Activated naive CD4-positive, alpha-beta T cell treated with anti-CD3 and anti-CD28 coated beads, Interleukin-2, amount 50 U/mL, for 16 hours (primary cell): Measurements from ENCODE around the gene WBP1L.

Experiments
- DNase-seq: peaks from one replicate; pipeline ENCODE4 v3.0.0-alpha.2; 2020

The WBP1L gene

GRCh38 chr10:102761981-102762380 is 18.2 kb downstream of the WBP1L start:
- DNase-seq = no peak

- no peak for DNase-seq
Observed at GRCh38 chr10:102762401-102763015, 18.8 kb downstream of the WBP1L start.

GRCh38 chr10:102763037-102763607 is 19.4 kb downstream of the WBP1L start:
- DNase-seq = no peak

GRCh38 chr10:102764470-102765161 is 20.9 kb downstream of the WBP1L start:
- no peak for DNase-seq

- no peak for DNase-seq
Observed at GRCh38 chr10:102765336-102765735, 21.6 kb downstream of the WBP1L start.

GRCh38 chr10:102767428-102768160 is 23.8 kb downstream of the WBP1L start:
- DNase-seq = no peak

- DNase-seq = no peak
Observed at GRCh38 chr10:102769375-102770107, 25.8 kb downstream of the WBP1L start.

- no peak for DNase-seq
Observed at GRCh38 chr10:102770108-102770482, 26.3 kb downstream of the WBP1L start.

- no peak for DNase-seq
Observed at GRCh38 chr10:102770792-102771191, 27.0 kb downstream of the WBP1L start.

- no peak for DNase-seq
Observed at GRCh38 chr10:102773320-102773719, 29.6 kb downstream of the WBP1L start.

- no peak for DNase-seq
Observed at GRCh38 chr10:102773986-102774385, 30.2 kb downstream of the WBP1L start.

GRCh38 chr10:102775201-102775934 is 31.6 kb downstream of the WBP1L start:
- no peak for DNase-seq

GRCh38 chr10:102775935-102776669 is 32.4 kb downstream of the WBP1L start:
- DNase-seq = peak; percentile 17

- peak; percentile 17 for DNase-seq
Observed at GRCh38 chr10:102776779-102777456, 33.2 kb downstream of the WBP1L start.

- DNase-seq = no peak
Observed at GRCh38 chr10:102777711-102778453, 34.1 kb downstream of the WBP1L start.

- DNase-seq = no peak
Observed at GRCh38 chr10:102778781-102779180, 35.0 kb downstream of the WBP1L start.

GRCh38 chr10:102779680-102780526 is 36.2 kb downstream of the WBP1L start:
- DNase-seq = no peak

- DNase-seq = no peak
Observed at GRCh38 chr10:102780527-102780808, 36.7 kb downstream of the WBP1L start.
